GM12878 (cell line): ENCODE data around the gene MNAT1. TPM values are rescaled to one million over a fixed set of nuclear protein-coding genes. Genes with fewer than 3 reads are reported as not detected.

Experiments used
- ATAC-seq: fragments of 200-7000 bp; cut with Tn5 transposase; 3 replicates; pipeline ENCODE4 v1.9.1; 2020; ENCODE audit warnings: mild to moderate bottlenecking, moderate library complexity
- BruUV-seq: library from RNA; stranded (reverse); fragments of 400-500 nt; replicated peaks from 2 replicates; lab custom pipeline; 2021; lab: Mats Ljungman, UMichigan
- CTCF ChIA-PET: fragments of 300-600 bp; sonication (Branson Sonifier 250); formaldehyde crosslinking; extraction: SDS; loops from one replicate; lab custom pipeline; 2021; ENCODE audit warnings: inconsistent platforms; lab: Yijun Ruan, JAX
- POLR2A ChIA-PET: fragments of 350-600 bp; formaldehyde crosslinking; extraction: SDS; loops from one replicate; lab custom pipeline; 2021; ENCODE audit warnings: inconsistent platforms; lab: Charles Lee
- RAD21 ChIA-PET: fragments of 300-600 bp; sonication (Branson Sonifier 250); formaldehyde crosslinking; loops from one replicate; lab custom pipeline; 2023; ENCODE audit warnings: antibody characterized with exemption; ENCODE audit not compliant: unreplicated experiment; lab: Charles Lee
- SMC1A ChIA-PET: fragments of 300-600 bp; sonication (Branson Sonifier 250); formaldehyde crosslinking; loops from one replicate; lab custom pipeline; 2023; ENCODE audit not compliant: unreplicated experiment, uncharacterized antibody; lab: Charles Lee
- DNase-seq: peaks from one replicate; pipeline ENCODE4 v3.0.0-alpha.2; 2011; ENCODE audit warnings: low read depth, low spot score
- FAIRE-seq: peaks from 3 replicates; lab custom pipeline; 2011; peaks lifted over from hg19 to GRCh38; lab: Jason Lieb, UNC
- H2AFZ ChIP-seq: 2 replicates; pipeline ENCODE4 v1.6.0; 2011; ENCODE audit warnings: low read depth, low read length, control low read depth; ENCODE audit not compliant: control insufficient read depth
- H3K27ac ChIP-seq: 2 replicates; pipeline ENCODE4 v1.5.1; 2011; ENCODE audit warnings: control low read depth; ENCODE audit not compliant: control insufficient read depth, insufficient read depth
- H3K27me3 ChIP-seq, 2 experiments: replicated peaks in 1 of 2; 2 replicates each; pipeline versions ENCODE4 v1.6.0 to v1.6.1; 2011; ENCODE audit warnings: low read length in 1 of 2; ENCODE audit not compliant: control insufficient read depth in 2 of 2, insufficient read depth in 2 of 2
- H3K36me3 ChIP-seq, 2 experiments: 2 replicates each; pipeline ENCODE4 v1.5.1; 2011; ENCODE audit warnings: low read length in 1 of 2; ENCODE audit not compliant: control insufficient read depth in 2 of 2, insufficient read depth in 2 of 2
- H3K4me1 ChIP-seq: 2 replicates; pipeline ENCODE4 v1.6.1; 2011; ENCODE audit warnings: mild to moderate bottlenecking, low read length, moderate library complexity, mixed read lengths; ENCODE audit not compliant: control insufficient read depth, insufficient read depth
- H3K4me2 ChIP-seq: 2 replicates; pipeline ENCODE4 v1.6.0; 2011; ENCODE audit warnings: control low read depth; ENCODE audit not compliant: control insufficient read depth, insufficient read depth
- H3K4me3 ChIP-seq: fragments of 200-600 bp; sonication (generic); 2 replicates; pipeline ENCODE4 v1.5.1; 2016
- H3K79me2 ChIP-seq: 2 replicates; pipeline ENCODE4 v1.6.0; 2011; ENCODE audit warnings: low read length; ENCODE audit not compliant: control insufficient read depth, insufficient read depth
- H3K9ac ChIP-seq: 2 replicates; pipeline ENCODE4 v1.8.0; 2011; ENCODE audit warnings: low read length, control low read depth, mixed read lengths; ENCODE audit not compliant: control insufficient read depth, insufficient read depth
- H3K9me3 ChIP-seq: replicated peaks from 3 replicates; pipeline ENCODE4 v1.5.1; 2011; ENCODE audit warnings: mild to moderate bottlenecking, low read length; ENCODE audit not compliant: control insufficient read depth, insufficient read depth
- H4K20me1 ChIP-seq: 2 replicates; pipeline ENCODE4 v1.6.0; 2011; ENCODE audit not compliant: control insufficient read depth, insufficient read depth
- NFYA ChIP-seq: IDR thresholded peaks from 2 replicates; pipeline ENCODE4 v1.6.1; 2011; ENCODE audit warnings: low read depth, mild to moderate bottlenecking, low read length, improper control_type of control experiment, borderline replicate concordance
- RAD51 ChIP-seq: fragments of 450-650 bp; IDR thresholded peaks from 2 replicates; pipeline ENCODE4 v1.6.1; 2016; ENCODE audit warnings: moderate library complexity, mild to moderate bottlenecking, inconsistent platforms
- SIN3A ChIP-seq: IDR thresholded peaks from 2 replicates; pipeline ENCODE4 v1.6.1; 2012; ENCODE audit warnings: low read depth, low read length, improper control_type of control experiment
- SMC3 ChIP-seq: IDR thresholded peaks from 2 replicates; pipeline ENCODE4 v1.6.1; 2011; ENCODE audit warnings: low read length, improper control_type of control experiment, borderline replicate concordance
- SUPT20H ChIP-seq: IDR thresholded peaks from 2 replicates; pipeline ENCODE4 v1.6.1; 2011; ENCODE audit warnings: low read depth, mild to moderate bottlenecking, low read length, moderate library complexity, borderline replicate concordance; ENCODE audit not compliant: control insufficient read depth
- WGBS: methylation state at CpG from one replicate; pipeline ENCODE4 v1.1.6; 2016; ENCODE audit warnings: low lambda C conversion rate; ENCODE audit not compliant: insufficient replicate concordance, insufficient coverage; ENCODE audit errors: missing lambda C conversion rate; 5-methylcytosine and 5-hydroxymethylcytosine counted together
- in situ Hi-C: fragments of 300-500 bp; cut with MboI; formaldehyde crosslinking; loops from 9 replicates; pipeline ENCODE4 v1.14.3; 2018; ENCODE audit warnings: mixed read lengths
- intact Hi-C: fragments of 100-400 bp; cut with micrococcal nuclease; formaldehyde crosslinking; loops from one replicate; pipeline ENCODE4 v1.14.2; 2022; ENCODE audit not compliant: unreplicated experiment
- polyA plus RNA-seq, 11 experiments: library from polyadenylated mRNA; depleted of rRNA in 4 of 11; unstranded in 6 of 11; stranded (reverse) in 5 of 11; fragments of >200 nt; fragmentation: Nextera tagmentation in 4 of 11; fragmentation: Illumina TruSeq in 1 of 11; extraction: Ambion mirVana in 4 of 11; extraction: Trizol in 1 of 11; gene quantifications; 1 replicate in 1 of 11; 2 replicates in 10 of 11; pipeline versions ENCODE4 v1.2.1 to v1.2.3, GENCODE V29; 2011 to 2016; ENCODE audit warnings: inconsistent platforms in 2 of 11, missing spikeins in 2 of 11, low read depth in 1 of 11
- total RNA-seq, 4 experiments: library from RNA; depleted of rRNA in 3 of 4; stranded (reverse); fragments of >200 nt in 3 of 4; fragmentation: Illumina TruSeq in 1 of 4; extraction: Trizol in 1 of 4; gene quantifications; 2 replicates each; pipeline versions ENCODE4 v1.2.1 to v1.2.3, GENCODE V29; 2013 to 2021

MNAT1 gene
- total and polyA plus RNA-seq, 10 of the 15 experiments (the other 5 are each of a cell fraction or from before 2014, with no cell fraction given) = 26.5 to 67.4 (median 40.8) TPM

DNA sequence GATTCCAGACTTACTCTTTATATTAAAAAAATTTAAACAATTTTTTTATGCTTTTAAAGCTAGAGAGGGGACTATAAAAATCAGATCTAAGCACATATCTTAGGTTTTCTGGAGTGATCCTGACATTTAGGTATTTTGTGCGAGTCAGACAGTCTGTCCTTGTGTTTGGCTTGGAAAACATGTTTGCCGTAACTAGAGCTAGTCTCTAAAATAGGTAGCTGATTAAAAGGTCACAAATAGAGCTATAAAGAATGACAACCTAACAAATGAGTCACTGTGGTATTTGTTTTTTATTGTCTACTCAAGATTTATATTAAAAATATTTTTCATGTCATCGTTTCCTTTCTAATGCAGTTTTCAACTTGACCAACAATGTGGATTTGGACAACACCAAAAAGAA is 73.4 kb downstream of the MNAT1 start:
- Histone ChIP-seq H3K4me1 (no peaks in the 10 kb centered on the region), H4K20me1 (no peaks in the 10 kb centered on the region), H3K79me2 (no peaks in the 10 kb centered on the region), H3K9ac (no peak overlapping the region), H3K4me2 (no peak overlapping the region), H3K27me3 (no peaks in the 10 kb centered on the region), H3K36me3 (peaks cover 4 to 9% of the 10 kb centered on the region in 2 experiments; a peak in 3 of 4 replicates), H3K4me3 (no peak overlapping the region), H3K9me3 (no peaks in the 10 kb centered on the region), H2AFZ (no peak overlapping the region), H3K27ac (no peak overlapping the region)
- ChIA-PET RAD21 (no interaction called here), POLR2A (no interaction called here), CTCF (no interaction called here), SMC1A (interaction anchor here (0.6 to 0.7 kb wide), 3 partner anchors 55 to 1174 kb away, joined by 3 to 4 read pairs (median 3); no protein-coding TSS in a partner anchor)
- intact Hi-C loops (no loop called here), in situ Hi-C loops (no loop called here)
- TF ChIP-seq SMC3 = no peak
- TF ChIP-seq SIN3A = no peak
- no peak for TF ChIP-seq SUPT20H
- ATAC-seq = no peak
- 96% methylated on average over 3 of the region's 3 CpGs for WGBS
- no peak for FAIRE-seq
- DNase-seq = no peak
- BruUV-seq = no TSS peak

DNA sequence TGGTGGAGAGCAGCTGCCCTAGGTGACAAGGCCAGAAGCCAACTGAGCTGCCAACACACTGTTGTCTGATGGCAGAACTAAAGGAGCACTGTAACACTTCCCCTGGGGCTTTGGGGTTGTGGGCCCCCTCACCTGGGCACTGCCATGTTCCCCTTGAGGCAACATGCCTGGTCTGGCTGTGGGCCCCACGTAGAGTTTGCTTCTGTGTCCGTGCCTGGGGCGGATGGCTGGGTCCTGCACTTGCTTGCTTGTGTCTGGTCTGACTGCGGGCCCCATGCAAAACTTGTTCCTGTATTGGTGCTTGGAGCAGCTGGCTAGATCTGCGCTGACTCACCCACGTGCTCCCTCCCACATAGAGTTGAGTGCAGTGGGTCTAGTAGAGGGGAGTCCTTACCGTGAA is 78.4 kb downstream of the MNAT1 start:
- H4K20me1 ChIP-seq = no peaks in the 10 kb centered on the region
- no peaks in the 10 kb centered on the region for H3K27me3 ChIP-seq
- no peak overlapping the region for H3K27ac ChIP-seq
- ChIA-PET POLR2A (no interaction called here), SMC1A (interaction anchor here (0.9 kb wide), 1 partner anchor 9 kb away, joined by 3 read pairs; no protein-coding TSS in a partner anchor), RAD21 (no interaction called here), CTCF (no interaction called here)
- TF ChIP-seq NFYA = no peak
- no peak for TF ChIP-seq RAD51
- no peaks in the 10 kb centered on the region for H3K9me3 ChIP-seq
- H3K4me1 ChIP-seq = peaks cover 5% of the 10 kb centered on the region; the same call in 1 of the 2 replicates
- no TSS peak for BruUV-seq
- FAIRE-seq = no peak
- no peak for ATAC-seq
- H2AFZ ChIP-seq = no peak overlapping the region
- H3K9ac ChIP-seq = no peak overlapping the region
- intact Hi-C loops (no loop called here), in situ Hi-C loops (no loop called here)
- no peaks in the 10 kb centered on the region for H3K79me2 ChIP-seq
- H3K36me3 ChIP-seq = peaks cover 4 to 9% of the 10 kb centered on the region in 2 experiments; a peak in 3 of 4 replicates
- H3K4me3 ChIP-seq = no peak overlapping the region
- no peak overlapping the region for H3K4me2 ChIP-seq
- 51% methylated on average over 7 of the region's 7 CpGs for WGBS
- no peak for DNase-seq
